ENCODE results near the gene TCEANC2. TPM values are rescaled to one million over a fixed set of nuclear protein-coding genes. Genes with fewer than 3 reads are reported as not detected.

TCEANC2 gene
- total RNA-seq, 1 experiment from 2014 or later: 5.3 TPM

GRCh38 chr1:54084794-54085193 is 31.4 kb downstream of the TCEANC2 start:
- no peak overlapping the region for H3K14ac ChIP-seq (ENCODE audit: insufficient read depth, low read length)

More at GRCh38 chr1:54084794-54085193, 31.4 kb downstream of the TCEANC2 start:
- Histone ChIP-seq H4K91ac (ENCODE audit: insufficient read length, low read depth, low read length) (no peak overlapping the region), H4K5ac (ENCODE audit: insufficient read length, low read depth, low read length) (no peak overlapping the region), H2BK12ac (ENCODE audit: insufficient read length, low read depth, low read length) (no peak overlapping the region), H3K9ac (ENCODE audit: extremely low read depth, insufficient read length, low read length) (no peak overlapping the region), H3K23ac (ENCODE audit: insufficient read length, low read depth, low read length) (no peak overlapping the region), H4K20me1 (ENCODE audit: control insufficient read depth, insufficient read depth, insufficient read length) (no peaks in the 10 kb centered on the region), H3K27me3 (ENCODE audit: insufficient read depth, low read length) (no peaks in the 10 kb centered on the region), H3K23me2 (ENCODE audit: insufficient read length, low read depth, low read length, poor library complexity, severe bottlenecking) (no peaks in the 10 kb centered on the region), H2AK5ac (ENCODE audit: insufficient read length, low read length) (no peak overlapping the region), H3K56ac (ENCODE audit: insufficient read length, low read depth, low read length) (no peak overlapping the region), H2BK15ac (ENCODE audit: low read depth, low read length) (no peak overlapping the region), H3K4me1 (ENCODE audit: insufficient read depth, low read length) (no peaks in the 10 kb centered on the region; the same call in 1 of the 2 replicates), H2BK20ac (ENCODE audit: low read depth, low read length, poor library complexity, severe bottlenecking) (no peak overlapping the region), H2BK5ac (ENCODE audit: insufficient read length, low read length) (no peak overlapping the region), H2BK120ac (ENCODE audit: low read depth, low read length, poor library complexity, severe bottlenecking) (no peak overlapping the region), H3K18ac (ENCODE audit: insufficient read length, low read depth, low read length) (no peak overlapping the region), H3K4ac (ENCODE audit: low read depth, low read length) (no peak overlapping the region), H3K27ac (ENCODE audit: insufficient read length, low read depth, low read length) (no peak overlapping the region), H3K9me3 (ENCODE audit: control insufficient read depth, low read depth, low read length) (no peaks in the 10 kb centered on the region), H3K79me1 (ENCODE audit: insufficient read depth, low read depth, low read length, poor library complexity, severe bottlenecking) (no peaks in the 10 kb centered on the region), H4K8ac (replicated peaks; ENCODE audit: insufficient read length, low read depth, low read length) (no peak overlapping the region), H3K4me2 (ENCODE audit: insufficient read depth, insufficient read length, low read length) (no peak overlapping the region), H3K79me2 (ENCODE audit: insufficient read depth, low read length) (no peaks in the 10 kb centered on the region), H2AFZ (ENCODE audit: low read length) (no peak overlapping the region), H3T11ph (ENCODE audit: low read length) (no peak overlapping the region)
- no peak overlapping the region for H3K4me3 Mint-ChIP-seq
- no CpG with 5 or more reads among the region's 2 CpGs for WGBS (ENCODE audit: extremely low coverage, insufficient read length, low lambda C conversion rate)
- no peak overlapping the region; a peak in 1 of 7 replicates for H3K27ac Mint-ChIP-seq
- H3K27me3 Mint-ChIP-seq (ENCODE audit: low read depth): no peaks in the 10 kb centered on the region
- peaks cover 8 to 11% of the 10 kb centered on the region in 2 experiments for H3K4me1 Mint-ChIP-seq
- no peak for DNase-seq
- no peaks in the 10 kb centered on the region for H3K36me3 Mint-ChIP-seq (ENCODE audit: insufficient read depth in 1 of 3, low read depth in 3 of 3)
- no peak for TF ChIP-seq CTCF (conservative IDR thresholded peaks at IDR 0.05)
- no peaks in the 10 kb centered on the region for H3K9me3 Mint-ChIP-seq
